Activated CD8-positive, alpha-beta T cell treated with anti-CD3 and anti-CD28 coated beads for 36 hours (primary cell): ENCODE results near the gene FCN2. TPM values are rescaled to one million over a fixed set of nuclear protein-coding genes. Genes with fewer than 3 reads are reported as not detected.

Experiments
- ATAC-seq: fragments of 200-7000 bp; cut with Tn5 transposase; one replicate; pipeline ENCODE4 v1.10.0; 2021; ENCODE audit warnings: mild to moderate bottlenecking, moderate library complexity
- CTCF ChIA-PET: fragments of 350-600 bp; sonication (Branson Sonifier 250); formaldehyde crosslinking; loops from one replicate; lab custom pipeline; 2021; ENCODE audit warnings: antibody characterized with exemption; lab: Charles Lee
- POLR2A ChIA-PET: fragments of 350-600 bp; sonication (Branson Sonifier 250); formaldehyde crosslinking; loops from one replicate; lab custom pipeline; 2021; ENCODE audit warnings: antibody characterized with exemption; lab: Charles Lee
- DNase-seq: peaks from one replicate; pipeline ENCODE4 v3.0.0-alpha.2; 2020
- H3K27ac Mint-ChIP-seq: one replicate; pipeline ENCODE4 v1.8.0; 2021; ENCODE audit warnings: mild to moderate bottlenecking, mixed read lengths
- H3K27me3 Mint-ChIP-seq: one replicate; pipeline ENCODE4 v1.8.0; 2021; ENCODE audit warnings: mixed read lengths
- H3K36me3 Mint-ChIP-seq: one replicate; pipeline ENCODE4 v1.8.0; 2021; ENCODE audit warnings: low read depth, mixed read lengths
- H3K4me1 Mint-ChIP-seq: one replicate; pipeline ENCODE4 v1.8.0; 2021; ENCODE audit warnings: low read depth, mixed read lengths
- H3K4me3 Mint-ChIP-seq: one replicate; pipeline ENCODE4 v1.8.0; 2021; ENCODE audit warnings: mild to moderate bottlenecking, moderate library complexity, mixed read lengths
- H3K9me3 Mint-ChIP-seq: one replicate; pipeline ENCODE4 v1.8.0; 2021; ENCODE audit warnings: mixed read lengths
- intact Hi-C: fragments of 100-400 bp; cut with micrococcal nuclease; formaldehyde crosslinking; loops from one replicate; pipeline ENCODE4 v1.10.0; 2022
- total RNA-seq, 2 experiments: library from RNA; stranded (reverse); gene quantifications; one replicate each; pipeline ENCODE4 v1.2.3, GENCODE V29; 2021
- TF ChIP-seq, protein P1 (sequence below): fragments of 200-600 bp; IDR thresholded peaks from one replicate; pipeline ENCODE4 v1.8.0; 2022; ENCODE audit warnings: antibody characterized with exemption, mild to moderate bottlenecking

Gene FCN2
- not detected for total RNA-seq

DNA sequence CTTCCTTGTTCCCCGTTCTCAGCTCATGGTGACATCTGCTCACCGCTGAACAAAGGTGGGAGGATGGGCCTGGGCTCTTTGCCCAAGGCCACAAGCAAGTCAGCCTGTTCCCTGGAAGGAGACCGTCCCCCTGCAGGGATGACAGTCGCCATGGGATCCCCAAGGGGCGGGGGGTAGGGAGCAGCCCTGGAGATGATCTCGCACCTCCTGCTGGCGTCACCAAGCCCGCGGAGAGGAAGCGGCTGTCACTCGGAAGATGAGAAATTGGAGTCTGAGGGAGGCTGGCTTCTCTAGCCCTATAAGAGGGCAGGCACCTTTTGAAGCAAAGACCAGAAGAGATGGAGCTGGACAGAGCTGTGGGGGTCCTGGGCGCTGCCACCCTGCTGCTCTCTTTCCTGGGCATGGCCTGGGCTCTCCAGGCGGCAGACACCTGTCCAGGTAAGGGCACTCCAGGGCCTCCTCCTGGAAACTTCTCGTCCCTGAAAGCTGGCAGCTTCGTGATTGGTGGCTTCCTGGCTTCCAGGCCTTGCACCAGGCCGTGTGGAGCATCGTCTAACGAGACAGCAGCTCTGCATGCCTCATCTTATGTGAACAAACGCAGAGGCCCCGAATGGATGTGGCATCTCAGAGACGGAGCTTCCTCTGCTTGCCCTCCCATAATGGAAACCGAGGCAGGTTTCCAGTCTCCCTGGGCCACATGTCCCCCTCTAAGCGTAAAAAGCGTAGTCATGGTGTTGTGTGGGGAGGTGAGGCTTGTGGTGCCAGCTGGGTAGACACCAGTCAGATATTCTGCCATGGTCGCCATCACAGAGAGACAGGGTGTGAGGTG is at the start of gene FCN2:
Gene FCN2, plus strand, starts transcription at position 327 of the 829 bp plus-strand sequence. Its CDS starts 12 bp downstream, at position 339.
- Mint-ChIP-seq H3K9me3 (no peaks in the 10 kb centered on the region), H3K36me3 (no peaks in the 10 kb centered on the region), H3K4me1 (no peaks in the 10 kb centered on the region), H3K27ac (no peak within 1 kb of the TSS), H3K27me3 (peaks cover 2% of the 10 kb centered on the region), H3K4me3 (no peak within 1 kb of the TSS)
- ATAC-seq (no peak), DNase-seq (no peak)
- intact Hi-C loops = no loop called here
- POLR2A ChIA-PET = no interaction called here
- TF ChIP-seq, protein P1, sequence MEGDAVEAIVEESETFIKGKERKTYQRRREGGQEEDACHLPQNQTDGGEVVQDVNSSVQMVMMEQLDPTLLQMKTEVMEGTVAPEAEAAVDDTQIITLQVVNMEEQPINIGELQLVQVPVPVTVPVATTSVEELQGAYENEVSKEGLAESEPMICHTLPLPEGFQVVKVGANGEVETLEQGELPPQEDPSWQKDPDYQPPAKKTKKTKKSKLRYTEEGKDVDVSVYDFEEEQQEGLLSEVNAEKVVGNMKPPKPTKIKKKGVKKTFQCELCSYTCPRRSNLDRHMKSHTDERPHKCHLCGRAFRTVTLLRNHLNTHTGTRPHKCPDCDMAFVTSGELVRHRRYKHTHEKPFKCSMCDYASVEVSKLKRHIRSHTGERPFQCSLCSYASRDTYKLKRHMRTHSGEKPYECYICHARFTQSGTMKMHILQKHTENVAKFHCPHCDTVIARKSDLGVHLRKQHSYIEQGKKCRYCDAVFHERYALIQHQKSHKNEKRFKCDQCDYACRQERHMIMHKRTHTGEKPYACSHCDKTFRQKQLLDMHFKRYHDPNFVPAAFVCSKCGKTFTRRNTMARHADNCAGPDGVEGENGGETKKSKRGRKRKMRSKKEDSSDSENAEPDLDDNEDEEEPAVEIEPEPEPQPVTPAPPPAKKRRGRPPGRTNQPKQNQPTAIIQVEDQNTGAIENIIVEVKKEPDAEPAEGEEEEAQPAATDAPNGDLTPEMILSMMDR = no peak
- CTCF ChIA-PET = no interaction called here

DNA sequence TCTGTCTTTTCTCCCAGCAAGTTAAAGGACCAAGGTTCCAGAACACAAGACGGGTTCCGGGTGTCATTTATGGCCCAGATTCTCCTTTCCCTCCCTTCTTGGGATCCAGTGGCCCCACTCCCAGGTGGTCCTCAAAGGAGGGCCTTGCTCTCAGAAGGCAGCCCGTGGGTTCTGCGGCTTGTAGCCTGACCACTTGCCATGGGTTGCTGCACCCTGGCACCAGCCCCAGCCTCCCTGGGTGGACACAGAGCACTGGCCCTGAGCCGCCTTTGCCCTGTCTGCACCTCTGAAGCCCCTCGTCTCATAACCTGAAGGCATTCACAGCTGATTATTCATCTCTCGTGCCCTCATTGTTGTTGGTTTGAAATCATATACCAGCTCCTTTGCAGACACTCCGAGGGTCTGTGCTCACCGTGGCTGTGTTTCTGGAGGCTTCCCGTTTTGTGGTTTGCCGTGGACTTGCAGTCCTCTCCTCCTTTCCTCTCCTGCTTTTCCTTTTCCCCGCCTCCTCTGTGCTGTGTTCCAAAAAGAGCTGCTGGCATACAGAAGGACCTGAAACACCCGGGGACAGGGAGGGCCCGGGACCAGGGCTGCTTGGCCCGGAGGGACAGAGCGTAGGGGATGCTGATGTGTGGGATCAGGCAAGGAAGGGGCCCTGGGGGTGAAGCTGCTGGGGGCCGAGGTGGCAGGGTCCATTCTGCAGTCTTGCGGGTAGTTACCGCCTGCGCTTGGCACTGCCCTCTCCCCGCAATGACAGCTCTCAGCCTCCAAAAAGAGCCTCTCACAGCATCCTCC is 49.5 kb upstream of the FCN2 start:
- Mint-ChIP-seq H3K9me3 (no peaks in the 10 kb centered on the region), H3K27me3 (no peaks in the 10 kb centered on the region), H3K27ac (no peak overlapping the region), H3K36me3 (no peaks in the 10 kb centered on the region), H3K4me1 (no peaks in the 10 kb centered on the region), H3K4me3 (no peak overlapping the region)
- POLR2A ChIA-PET = no interaction called here
- CTCF ChIA-PET = interaction anchor here (1.2 kb wide), 1 partner anchor 587 kb away, joined by 3 read pairs; no protein-coding TSS in a partner anchor
- TF ChIP-seq, protein P1 = no peak
- DNase-seq (no peak), ATAC-seq (no peak)
- intact Hi-C loops = no loop called here

- DNase-seq (no peak), ATAC-seq (no peak)
- no peak overlapping the region for H3K27ac Mint-ChIP-seq
- H3K36me3 Mint-ChIP-seq = no peaks in the 10 kb centered on the region
- H3K9me3 Mint-ChIP-seq = no peaks in the 10 kb centered on the region
- H3K4me3 Mint-ChIP-seq = no peak overlapping the region
- TF ChIP-seq, protein P1 = no peak
- ChIA-PET POLR2A (no interaction called here), CTCF (no interaction called here)
- no peaks in the 10 kb centered on the region for H3K4me1 Mint-ChIP-seq
- intact Hi-C loops = no loop called here
- H3K27me3 Mint-ChIP-seq = no peaks in the 10 kb centered on the region
Observed at GRCh38 chr9:134832471-134832870, 48.1 kb upstream of the FCN2 start.

DNA sequence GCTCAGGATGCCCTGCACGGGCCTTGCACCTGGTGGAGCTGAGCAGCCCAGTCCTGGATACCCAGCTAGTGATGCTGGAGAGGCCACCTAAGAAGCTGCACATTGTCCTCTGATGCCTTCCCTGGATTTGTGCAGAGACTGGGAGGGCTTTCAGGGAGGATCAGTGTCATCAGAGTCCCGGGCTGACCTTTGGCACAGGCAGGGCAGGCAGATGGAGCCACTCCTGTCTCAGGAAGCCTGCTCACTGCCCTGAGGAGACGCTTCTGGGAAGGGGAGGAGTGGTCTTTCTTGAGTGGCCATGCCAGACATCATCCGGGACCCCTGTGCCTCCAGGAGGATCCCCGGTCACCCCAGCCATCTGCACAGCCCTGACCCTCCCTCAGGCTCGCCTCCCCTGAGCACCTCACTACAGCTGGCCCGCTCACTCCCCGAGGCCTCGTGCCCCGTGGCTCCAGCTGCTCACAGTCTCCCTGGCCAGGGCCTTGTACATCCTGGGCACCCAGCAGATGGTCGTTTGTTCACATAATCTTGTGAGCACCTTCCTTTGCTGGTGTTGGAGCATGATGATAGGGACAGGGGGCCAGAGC is 47.2 kb upstream of the FCN2 start:
- no peaks in the 10 kb centered on the region for H3K27me3 Mint-ChIP-seq
- DNase-seq (no peak), ATAC-seq (no peak)
- intact Hi-C loops = no loop called here
- no peak overlapping the region for H3K27ac Mint-ChIP-seq
- H3K9me3 Mint-ChIP-seq = no peaks in the 10 kb centered on the region
- POLR2A ChIA-PET = no interaction called here
- no peak overlapping the region for H3K4me3 Mint-ChIP-seq
- CTCF ChIA-PET = no interaction called here
- TF ChIP-seq, protein P1 = no peak
- no peaks in the 10 kb centered on the region for H3K4me1 Mint-ChIP-seq
- no peaks in the 10 kb centered on the region for H3K36me3 Mint-ChIP-seq
